ENCODE data around the gene SYVN1.

- TF ChIP-seq SUZ12 (IDR thresholded peaks at IDR 0.05) = no peak
- TF ChIP-seq SP1 (IDR thresholded peaks at IDR 0.05) = no peak
- no peak for TF ChIP-seq BHLHE40 (IDR thresholded peaks at IDR 0.05; ENCODE audit: borderline replicate concordance)
- no peak for TF ChIP-seq CTBP1 (IDR thresholded peaks at IDR 0.05; ENCODE audit: borderline replicate concordance)
- TF ChIP-seq ZNF384 (IDR thresholded peaks at IDR 0.05) = no peak
- no peak for TF ChIP-seq ARNT (IDR thresholded peaks at IDR 0.05)
- TF ChIP-seq NFRKB (IDR thresholded peaks at IDR 0.05) = no peak
- no peak for TF ChIP-seq LEF1 (IDR thresholded peaks at IDR 0.05; ENCODE audit: borderline replicate concordance)
- TF ChIP-seq TARDBP (IDR thresholded peaks at IDR 0.05) = no peak
- no peak for TF ChIP-seq PKNOX1 (IDR thresholded peaks at IDR 0.05)
- no peak; the same call in 1 of the 2 replicates for TF ChIP-seq FOXM1 (IDR thresholded peaks at IDR 0.05; ENCODE audit: borderline replicate concordance)
Measured at GRCh38 chr11:65181569-65182257, 47.4 kb upstream of the SYVN1 start, which contains the start of gene CAPN1.
